ENCODE data around the gene TMEM123. TPM values are rescaled to one million over a fixed set of nuclear protein-coding genes. Genes with fewer than 3 reads are reported as not detected.

The TMEM123 gene
- total RNA-seq, 1 donor from 2014 or later, result 107 TPM

- no peak overlapping the region for H3K4me3 ChIP-seq
- DNase-seq (ENCODE audit: low spot score in 2 of 2), result no peak
- H3K4me1 ChIP-seq, result no peaks in the 10 kb centered on the region
- no peak for TF ChIP-seq CTCF (IDR thresholded peaks at IDR 0.05)
- no peak overlapping the region for H3K27ac ChIP-seq
- no peaks in the 10 kb centered on the region for H3K27me3 ChIP-seq
- no peaks in the 10 kb centered on the region for H3K9me3 ChIP-seq
- H3K36me3 ChIP-seq, result no peaks in the 10 kb centered on the region
- intact Hi-C loops (cut with DNase I), result no loop called here
Measured at GRCh38 chr11:102488208-102488607, 35.6 kb upstream of the TMEM123 start.

- H3K4me3 ChIP-seq, result no peak overlapping the region
- intact Hi-C loops (cut with DNase I), result no loop called here
- H3K9me3 ChIP-seq, result no peaks in the 10 kb centered on the region
- no peak for DNase-seq (ENCODE audit: low spot score in 2 of 2)
- no peak overlapping the region for H3K27ac ChIP-seq
- TF ChIP-seq CTCF (IDR thresholded peaks at IDR 0.05), result no peak
- H3K4me1 ChIP-seq, result no peaks in the 10 kb centered on the region
- H3K36me3 ChIP-seq, result no peaks in the 10 kb centered on the region
- no peaks in the 10 kb centered on the region for H3K27me3 ChIP-seq
Measured at GRCh38 chr11:102487214-102487613, 34.6 kb upstream of the TMEM123 start.

DNA sequence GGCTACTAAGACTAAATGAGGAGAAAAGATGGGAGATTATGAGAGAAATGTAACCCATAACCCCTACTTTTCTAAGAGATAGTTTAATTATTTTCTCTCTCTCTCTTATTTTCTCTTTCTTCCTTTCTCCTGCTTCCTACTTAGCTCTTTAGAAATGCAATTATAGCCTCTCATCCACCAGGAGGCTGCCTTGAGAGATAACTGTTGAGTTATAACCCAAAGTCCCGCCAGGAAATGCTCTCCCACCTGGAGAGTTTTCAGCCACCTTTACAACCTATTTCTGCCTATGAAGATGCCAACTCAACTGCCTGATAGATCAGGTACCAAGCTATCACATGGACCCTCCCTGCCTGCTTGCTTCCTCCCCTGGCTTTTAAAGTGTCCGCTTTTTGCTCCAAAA is 34.0 kb upstream of the TMEM123 start:
- DNase-seq (ENCODE audit: low spot score in 2 of 2), result no peak
- Histone ChIP-seq H3K36me3 (no peaks in the 10 kb centered on the region), H3K27me3 (no peaks in the 10 kb centered on the region), H3K9me3 (no peaks in the 10 kb centered on the region), H3K4me1 (no peaks in the 10 kb centered on the region), H3K27ac (no peak overlapping the region), H3K4me3 (no peak overlapping the region)
- TF ChIP-seq CTCF (IDR thresholded peaks at IDR 0.05), result no peak
- intact Hi-C loops (cut with DNase I), result no loop called here

- no peak for TF ChIP-seq CTCF (IDR thresholded peaks at IDR 0.05)
- H3K27me3 ChIP-seq, result no peaks in the 10 kb centered on the region
- H3K27ac ChIP-seq, result no peak overlapping the region
- H3K4me1 ChIP-seq, result no peaks in the 10 kb centered on the region
- DNase-seq (ENCODE audit: low spot score in 2 of 2), result no peak
- intact Hi-C loops (cut with DNase I), result no loop called here
- no peaks in the 10 kb centered on the region for H3K36me3 ChIP-seq
- no peak overlapping the region for H3K4me3 ChIP-seq
- H3K9me3 ChIP-seq, result no peaks in the 10 kb centered on the region
Measured at GRCh38 chr11:102485095-102485722, 32.6 kb upstream of the TMEM123 start.

DNA sequence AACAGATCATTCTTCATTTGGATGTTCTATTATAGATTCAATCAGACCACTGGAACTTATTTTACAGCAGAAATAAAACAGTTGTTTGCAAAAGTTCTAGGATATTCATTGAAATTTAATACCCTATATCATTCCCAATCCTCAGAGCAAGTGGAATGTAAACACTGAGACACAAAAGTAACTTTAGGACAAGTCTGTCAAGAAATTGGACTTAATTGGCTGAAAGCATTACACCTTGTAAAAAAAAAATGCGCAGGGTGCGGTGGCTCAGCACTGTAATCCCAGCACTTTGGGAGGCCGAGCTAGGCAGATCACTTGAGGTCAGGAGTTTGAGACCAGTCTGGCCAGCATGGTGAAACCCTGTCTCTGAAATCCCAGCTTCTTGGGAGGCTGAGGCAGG is 29.9 kb upstream of the TMEM123 start:
- Histone ChIP-seq H3K27ac (no peak overlapping the region), H3K4me3 (no peak overlapping the region), H3K4me1 (no peaks in the 10 kb centered on the region), H3K36me3 (no peaks in the 10 kb centered on the region), H3K27me3 (no peaks in the 10 kb centered on the region), H3K9me3 (no peaks in the 10 kb centered on the region)
- TF ChIP-seq CTCF (IDR thresholded peaks at IDR 0.05), result no peak
- intact Hi-C loops (cut with DNase I), result no loop called here
- DNase-seq (ENCODE audit: low spot score in 2 of 2), result no peak

- Histone ChIP-seq H3K27ac (no peak overlapping the region), H3K27me3 (no peaks in the 10 kb centered on the region), H3K4me3 (no peak overlapping the region), H3K9me3 (no peaks in the 10 kb centered on the region), H3K36me3 (no peaks in the 10 kb centered on the region), H3K4me1 (no peaks in the 10 kb centered on the region)
- TF ChIP-seq CTCF (IDR thresholded peaks at IDR 0.05), result no peak
- DNase-seq (ENCODE audit: low spot score in 2 of 2), result no peak
- intact Hi-C loops (cut with DNase I), result no loop called here
Measured at GRCh38 chr11:102479733-102480132, 27.2 kb upstream of the TMEM123 start.
